Activated CD4-positive, CD25-positive, alpha-beta regulatory T cell (primary cell): ENCODE data around the gene PPP1R16B.
"Not testable (repeated sequence)": the region's sequence is repeated elsewhere in the genome, so short reads cannot be mapped to it uniquely, and the experiment has no call there.

ENCODE experiments used
- DNase-seq, 4 experiments: peaks; one replicate each; lab custom pipeline; 2025; lab: John Stamatoyannopoulos, UW

PPP1R16B gene

GRCh38 chr20:38791940-38792339 lies 13.6 kb upstream of the PPP1R16B start:
- DNase-seq, result no peak

DNA sequence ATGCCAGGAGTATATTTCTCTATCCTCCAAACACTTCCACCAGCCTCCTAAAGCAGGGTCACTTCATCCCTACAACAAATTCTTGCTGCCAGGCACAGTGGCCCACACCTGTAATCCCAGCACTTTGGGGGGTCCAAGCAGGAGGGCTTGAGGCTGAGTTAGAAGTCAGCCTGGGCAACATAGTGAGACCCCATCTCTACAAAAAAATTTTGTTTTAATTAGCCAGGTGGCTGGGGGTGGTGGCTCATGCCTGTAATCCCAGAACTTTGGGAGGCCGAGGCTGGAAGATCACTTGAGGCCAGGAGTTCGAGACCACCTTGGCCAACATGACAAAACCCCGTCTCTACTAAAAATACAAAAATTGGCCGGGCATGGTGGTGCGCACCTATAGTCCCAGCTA lies 11.4 kb upstream of the PPP1R16B start:
- not testable (repeated sequence) for DNase-seq

DNA sequence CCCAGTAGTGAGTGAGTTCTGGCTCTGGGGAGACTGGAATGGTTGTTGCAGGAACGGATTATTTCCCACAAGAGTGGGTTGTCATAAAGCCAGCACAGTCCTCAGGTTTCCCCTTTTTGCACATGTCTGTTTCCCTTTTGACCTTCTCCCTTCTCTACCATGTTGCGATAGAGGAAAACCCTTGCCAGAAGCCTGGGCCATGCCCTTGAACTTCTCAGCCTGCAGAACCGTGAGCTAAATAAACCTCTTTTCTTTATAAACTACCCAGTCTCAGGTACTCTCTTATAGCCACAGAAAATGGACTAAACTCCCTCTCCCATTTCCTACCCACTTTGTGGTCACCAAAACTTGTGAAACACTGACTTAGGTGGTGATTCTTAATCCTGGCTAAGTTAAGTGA lies 7.2 kb upstream of the PPP1R16B start:
- no peak for DNase-seq

DNA sequence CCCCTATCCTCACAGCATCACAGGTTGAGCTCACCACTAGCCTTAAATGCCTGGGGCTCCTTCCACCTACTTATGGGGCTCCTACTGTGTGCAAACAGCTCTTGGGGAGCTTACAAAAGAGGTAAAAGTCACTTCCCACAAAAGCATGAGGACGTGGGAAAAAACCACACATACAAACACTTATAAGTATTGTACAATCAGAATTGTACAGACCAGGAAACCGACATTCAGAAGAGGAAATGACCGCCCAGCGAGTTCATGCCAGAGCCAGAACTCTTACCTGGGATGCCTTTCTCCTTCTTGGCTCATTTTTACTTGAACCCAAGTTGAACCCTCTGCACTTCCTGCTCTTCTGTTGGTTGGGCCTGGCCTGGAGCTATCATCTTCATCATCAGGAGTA lies 6.3 kb upstream of the PPP1R16B start:
- DNase-seq, result no peak

- DNase-seq, result no peak
Measured at GRCh38 chr20:38800882-38801281, 4.6 kb upstream of the PPP1R16B start.

- DNase-seq, result no peak
Measured at GRCh38 chr20:38804221-38804620, 1.3 kb upstream of the PPP1R16B start.

- DNase-seq, result peak in 3 of 4 experiments; percentile 11 to 71 (median 61)
Measured at GRCh38 chr20:38804682-38805501, 605 bp upstream of the PPP1R16B start.

- DNase-seq, result peak in 2 of 4 experiments; percentile 18 to 28
Measured at GRCh38 chr20:38805958-38806854, 709 bp downstream of the PPP1R16B start.

GRCh38 chr20:38806855-38807655 lies 1.6 kb downstream of the PPP1R16B start:
- DNase-seq, result no peak

DNA sequence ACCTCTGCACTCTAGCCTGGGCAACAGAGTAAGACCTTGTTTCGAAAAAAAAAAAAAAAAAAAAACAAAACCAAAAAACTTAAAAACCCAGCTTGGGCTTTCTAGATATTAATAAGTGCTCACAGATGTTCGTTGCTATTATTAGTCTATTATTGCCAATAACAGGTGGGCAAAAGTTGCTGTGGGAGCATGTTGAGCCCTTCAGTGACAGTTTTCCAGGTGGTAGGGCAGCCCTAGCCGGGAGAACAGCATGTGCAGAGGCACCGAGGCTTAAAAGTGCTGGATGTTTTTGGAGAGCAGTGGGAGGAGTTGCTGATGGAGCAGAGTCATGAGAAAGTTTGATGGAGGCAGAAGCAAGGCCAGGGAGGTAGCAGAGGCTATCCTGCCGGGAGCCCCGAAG lies 4.4 kb downstream of the PPP1R16B start:
- no peak for DNase-seq

GRCh38 chr20:38810926-38811630 lies 5.6 kb downstream of the PPP1R16B start:
- no peak for DNase-seq

GRCh38 chr20:38811769-38812168 lies 6.3 kb downstream of the PPP1R16B start:
- DNase-seq, result no peak

- no peak for DNase-seq
Measured at GRCh38 chr20:38812182-38812581, 6.7 kb downstream of the PPP1R16B start.

DNA sequence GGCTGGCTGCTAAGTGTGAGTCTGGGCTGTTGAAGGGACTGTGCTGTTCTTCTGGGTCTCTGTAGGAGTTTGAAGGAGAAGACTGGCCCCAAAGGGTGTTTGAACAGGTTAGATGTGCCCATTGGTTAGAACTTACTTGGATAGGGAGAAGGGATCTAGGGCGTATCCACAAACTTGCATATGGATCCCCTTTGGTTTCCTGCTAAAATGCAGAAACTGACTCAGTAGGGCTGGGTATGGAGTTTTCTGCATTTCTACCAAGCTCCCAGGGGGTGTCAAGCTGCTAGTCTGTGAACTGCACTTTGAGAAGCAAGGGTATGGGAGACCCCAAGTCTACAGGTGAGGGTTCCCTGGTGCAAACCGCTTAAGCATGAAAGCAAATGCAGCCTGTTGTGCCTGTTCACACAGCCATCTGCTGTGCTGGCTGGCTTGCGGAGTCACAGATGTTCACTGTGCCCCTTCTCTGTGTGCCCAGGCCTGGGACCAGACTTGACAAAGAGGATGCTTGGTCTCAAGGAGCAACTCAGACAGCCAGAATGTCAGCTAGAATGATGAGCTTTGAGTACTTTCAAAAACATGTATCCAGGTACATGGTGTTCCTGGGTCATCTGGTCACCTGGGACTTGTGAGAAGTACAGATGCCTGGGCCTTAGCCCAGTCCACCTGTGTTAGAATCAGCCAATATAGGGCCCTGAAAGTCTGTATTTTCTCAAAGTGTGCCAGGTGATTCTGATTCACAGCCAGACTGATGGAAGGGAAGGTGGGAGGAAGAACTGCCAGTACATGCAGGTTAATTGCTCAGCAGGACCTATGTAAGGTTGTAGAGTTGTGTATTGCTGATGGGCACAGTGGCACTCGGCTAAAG lies 7.4 kb downstream of the PPP1R16B start:
- DNase-seq, result no peak

DNA sequence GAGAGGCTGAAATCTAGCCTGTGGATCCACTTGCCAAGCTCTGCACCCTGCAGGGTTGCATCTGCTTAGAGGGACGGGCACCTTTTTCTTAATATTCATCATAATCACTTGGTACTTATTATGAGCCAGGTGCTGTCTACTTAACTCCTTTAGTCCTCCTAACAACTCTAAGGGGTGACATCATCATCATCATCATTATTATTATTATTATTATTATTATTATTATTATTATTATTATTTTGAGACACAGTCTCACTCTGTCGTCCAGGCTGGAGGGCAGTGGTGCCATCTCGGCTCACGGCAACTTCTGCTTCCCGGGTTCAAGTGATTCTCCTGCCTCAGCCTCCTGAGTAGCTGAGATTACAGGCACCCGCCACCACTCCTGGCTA lies 8.1 kb downstream of the PPP1R16B start:
- DNase-seq, result not testable (repeated sequence)

DNA sequence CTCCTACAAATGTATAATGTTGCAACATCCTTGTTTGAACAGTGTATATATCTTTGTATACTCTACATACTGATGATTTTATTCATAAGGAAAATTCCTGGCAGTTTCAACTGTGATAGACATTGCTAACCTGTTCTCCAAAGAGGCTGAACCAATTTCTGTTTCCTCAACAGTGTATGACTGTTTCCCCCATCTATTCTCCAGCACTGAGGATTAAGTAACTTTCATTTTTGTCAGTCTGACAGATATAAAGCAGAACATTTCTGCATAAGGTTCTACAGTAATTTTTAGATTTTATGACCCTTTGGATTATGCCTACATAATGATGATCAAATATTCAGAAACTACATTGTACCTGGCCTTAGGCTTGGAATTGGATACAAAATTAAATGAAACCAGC lies 9.9 kb downstream of the PPP1R16B start:
- no peak for DNase-seq

- DNase-seq, result no peak
Measured at GRCh38 chr20:38818113-38819065, 12.9 kb downstream of the PPP1R16B start.

DNA sequence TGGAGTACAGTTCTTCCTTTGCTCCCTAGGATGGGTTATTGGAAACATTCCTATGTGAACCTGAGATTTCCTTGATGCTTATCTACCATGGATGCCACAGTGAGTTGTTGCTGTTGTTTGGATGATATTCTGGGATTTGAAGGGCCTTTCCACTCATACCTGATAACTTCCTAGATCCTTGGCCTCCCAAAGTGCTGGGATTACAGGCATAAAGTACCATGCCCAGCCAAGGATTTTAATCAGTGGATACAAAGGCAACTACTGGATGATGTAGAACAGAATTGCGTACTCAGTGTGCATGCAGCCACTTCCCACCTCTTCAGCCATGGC lies 20.0 kb downstream of the PPP1R16B start:
- DNase-seq, result no peak

GRCh38 chr20:38825901-38826625 lies 20.6 kb downstream of the PPP1R16B start:
- no peak for DNase-seq
